Progenitor cell of endocrine pancreas (in vitro differentiated cells): ENCODE results near the gene PTPRK. TPM values are rescaled to one million over a fixed set of nuclear protein-coding genes. Genes with fewer than 3 reads are reported as not detected.

Experiments
- DNase-seq: peaks from one replicate; pipeline ENCODE4 v3.0.0; 2021; ENCODE audit warnings: low spot score; ENCODE audit not compliant: unreplicated experiment
- H3K27ac Mint-ChIP-seq: 2 replicates; pipeline ENCODE4 v1.8.0; 2021; ENCODE audit warnings: mild to moderate bottlenecking, moderate library complexity, mixed read lengths
- H3K27me3 Mint-ChIP-seq: 2 replicates; pipeline ENCODE4 v1.8.0; 2021; ENCODE audit warnings: mixed read lengths
- H3K36me3 Mint-ChIP-seq: 2 replicates; pipeline ENCODE4 v1.8.0; 2022; ENCODE audit warnings: mixed read lengths; ENCODE audit not compliant: insufficient read depth
- H3K4me1 Mint-ChIP-seq: 2 replicates; pipeline ENCODE4 v1.8.0; 2021; ENCODE audit warnings: low read depth, mixed read lengths
- H3K4me3 Mint-ChIP-seq: 2 replicates; pipeline ENCODE4 v1.8.0; 2021; ENCODE audit warnings: low read depth, mild to moderate bottlenecking, moderate library complexity, mixed read lengths
- H3K9me3 Mint-ChIP-seq: 2 replicates; pipeline ENCODE4 v1.8.0; 2021; ENCODE audit warnings: low read depth, mixed read lengths
- total RNA-seq: library from RNA; stranded (reverse); gene quantifications from 2 replicates; pipeline ENCODE4 v1.2.1, GENCODE V29; 2021
- TF ChIP-seq, protein P1 (sequence below): fragments of 200-600 bp; sonication (generic); IDR thresholded peaks from one replicate; pipeline ENCODE4 v1.5.0; 2021; ENCODE audit warnings: antibody characterized with exemption, mild to moderate bottlenecking; ENCODE audit not compliant: unreplicated experiment

PTPRK gene
- total RNA-seq, 1 donor from 2014 or later, result 86.2 TPM

DNA sequence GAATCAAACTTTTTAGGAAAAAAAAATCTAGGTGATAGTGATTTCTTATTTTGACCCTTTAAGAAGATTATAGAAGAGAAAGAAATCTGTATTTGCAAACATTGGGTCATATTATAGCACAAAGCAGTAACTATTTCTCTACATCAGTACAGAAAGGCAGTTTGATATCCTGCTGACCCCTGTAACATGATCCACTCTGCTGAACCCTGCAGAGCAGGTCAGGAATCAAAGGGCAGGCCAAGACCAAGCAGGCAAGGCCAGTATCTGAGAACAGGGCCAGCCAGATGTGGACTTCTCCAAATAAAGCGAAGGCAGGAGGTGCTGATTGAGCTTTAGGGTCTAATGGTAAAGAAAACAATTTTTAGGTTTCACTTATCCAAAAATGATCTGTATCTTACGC lies 239.4 kb downstream of the PTPRK start:
- Mint-ChIP-seq H3K4me3 (no peak overlapping the region), H3K27me3 (no peaks in the 10 kb centered on the region), H3K27ac (peak overlapping the region; percentile 85), H3K4me1 (peaks cover 54% of the 10 kb centered on the region), H3K36me3 (no peaks in the 10 kb centered on the region), H3K9me3 (no peaks in the 10 kb centered on the region)
- TF ChIP-seq, protein P1, sequence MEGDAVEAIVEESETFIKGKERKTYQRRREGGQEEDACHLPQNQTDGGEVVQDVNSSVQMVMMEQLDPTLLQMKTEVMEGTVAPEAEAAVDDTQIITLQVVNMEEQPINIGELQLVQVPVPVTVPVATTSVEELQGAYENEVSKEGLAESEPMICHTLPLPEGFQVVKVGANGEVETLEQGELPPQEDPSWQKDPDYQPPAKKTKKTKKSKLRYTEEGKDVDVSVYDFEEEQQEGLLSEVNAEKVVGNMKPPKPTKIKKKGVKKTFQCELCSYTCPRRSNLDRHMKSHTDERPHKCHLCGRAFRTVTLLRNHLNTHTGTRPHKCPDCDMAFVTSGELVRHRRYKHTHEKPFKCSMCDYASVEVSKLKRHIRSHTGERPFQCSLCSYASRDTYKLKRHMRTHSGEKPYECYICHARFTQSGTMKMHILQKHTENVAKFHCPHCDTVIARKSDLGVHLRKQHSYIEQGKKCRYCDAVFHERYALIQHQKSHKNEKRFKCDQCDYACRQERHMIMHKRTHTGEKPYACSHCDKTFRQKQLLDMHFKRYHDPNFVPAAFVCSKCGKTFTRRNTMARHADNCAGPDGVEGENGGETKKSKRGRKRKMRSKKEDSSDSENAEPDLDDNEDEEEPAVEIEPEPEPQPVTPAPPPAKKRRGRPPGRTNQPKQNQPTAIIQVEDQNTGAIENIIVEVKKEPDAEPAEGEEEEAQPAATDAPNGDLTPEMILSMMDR, result no peak
- DNase-seq, result peak; percentile 9

- no peak for DNase-seq
- H3K4me1 Mint-ChIP-seq, result peaks cover 58% of the 10 kb centered on the region
- no peak overlapping the region for H3K4me3 Mint-ChIP-seq
- no peaks in the 10 kb centered on the region for H3K27me3 Mint-ChIP-seq
- H3K36me3 Mint-ChIP-seq, result no peaks in the 10 kb centered on the region
- no peaks in the 10 kb centered on the region for H3K9me3 Mint-ChIP-seq
- TF ChIP-seq, protein P1, result no peak
- no peak overlapping the region for H3K27ac Mint-ChIP-seq
These were observed 240.3 kb downstream of the PTPRK start for GRCh38 chr6:128280066-128280465.

DNA sequence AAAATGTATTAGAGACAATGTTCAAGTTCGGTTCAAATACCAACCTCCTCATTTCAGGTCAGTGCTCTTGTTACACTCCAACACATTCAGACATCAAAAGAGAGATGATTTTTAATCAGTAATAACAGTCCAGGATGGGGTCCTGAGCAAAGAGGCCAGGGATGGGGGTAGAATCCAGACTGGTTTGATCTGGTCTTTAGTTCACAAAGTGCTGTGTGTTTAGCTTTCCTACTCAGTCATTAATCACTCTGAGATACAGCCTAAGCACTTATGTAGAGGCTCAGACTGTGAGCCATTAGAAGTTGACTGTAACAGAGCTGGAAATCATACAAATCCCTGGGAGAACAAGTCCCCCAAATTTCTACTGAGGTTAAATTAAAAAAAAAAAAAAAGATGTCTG lies 241.6 kb downstream of the PTPRK start:
- H3K36me3 Mint-ChIP-seq, result no peaks in the 10 kb centered on the region
- no peaks in the 10 kb centered on the region for H3K27me3 Mint-ChIP-seq
- no peaks in the 10 kb centered on the region for H3K9me3 Mint-ChIP-seq
- H3K4me3 Mint-ChIP-seq, result no peak overlapping the region
- H3K27ac Mint-ChIP-seq, result peak overlapping the region; percentile 86
- TF ChIP-seq, protein P1, result no peak
- H3K4me1 Mint-ChIP-seq, result peaks cover 56% of the 10 kb centered on the region
- no peak for DNase-seq

DNA sequence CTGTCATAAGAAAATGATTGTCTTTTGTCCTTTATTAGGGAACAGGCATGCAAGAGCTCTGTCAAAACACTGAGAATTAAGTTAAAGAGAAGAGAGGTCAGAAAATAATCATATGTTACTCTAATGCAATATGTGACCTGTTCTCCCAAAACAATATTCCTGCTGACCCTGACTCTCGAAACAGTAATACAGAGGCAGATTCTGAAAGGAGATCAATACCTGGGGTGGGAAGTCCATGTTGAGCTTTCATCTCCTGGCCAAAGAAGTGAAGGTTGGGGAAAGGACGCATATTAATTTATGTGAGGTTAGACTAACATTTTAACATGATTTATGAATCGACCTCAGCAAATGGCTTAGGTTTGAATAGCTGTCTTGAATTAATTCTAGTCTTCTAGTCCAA lies 243.0 kb downstream of the PTPRK start:
- peaks cover 47% of the 10 kb centered on the region for H3K4me1 Mint-ChIP-seq
- no peak for DNase-seq
- peak overlapping the region; percentile 42 for H3K27ac Mint-ChIP-seq
- peaks cover 3% of the 10 kb centered on the region for H3K9me3 Mint-ChIP-seq
- H3K27me3 Mint-ChIP-seq, result no peaks in the 10 kb centered on the region
- peaks cover 2% of the 10 kb centered on the region for H3K36me3 Mint-ChIP-seq
- H3K4me3 Mint-ChIP-seq, result no peak overlapping the region
- TF ChIP-seq, protein P1, result no peak

DNA sequence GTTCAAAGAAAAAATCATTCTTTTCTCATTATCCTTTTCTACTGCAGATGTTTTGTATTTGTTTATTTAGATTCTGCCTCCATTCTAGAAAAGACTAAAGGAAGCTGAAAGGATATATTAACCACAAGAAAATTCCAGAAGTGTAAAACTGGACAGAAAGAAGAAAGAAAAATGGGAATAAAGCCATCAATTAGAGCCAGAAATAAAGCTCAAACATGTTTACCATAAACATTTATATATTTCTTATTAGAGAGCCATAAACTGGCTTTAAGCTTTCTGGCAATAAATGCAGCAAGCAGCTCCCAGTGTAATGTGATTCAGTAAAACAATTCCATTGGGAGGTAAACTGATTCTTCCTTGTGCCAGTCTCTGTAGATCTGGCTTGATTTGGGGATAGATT lies 244.1 kb downstream of the PTPRK start:
- Mint-ChIP-seq H3K27me3 (no peaks in the 10 kb centered on the region), H3K36me3 (peaks cover 3% of the 10 kb centered on the region), H3K4me1 (peaks cover 40% of the 10 kb centered on the region), H3K9me3 (peaks cover 3% of the 10 kb centered on the region), H3K27ac (no peak overlapping the region), H3K4me3 (no peak overlapping the region)
- DNase-seq, result no peak
- TF ChIP-seq, protein P1, result no peak
